GM12878 (cell line): Measurements from ENCODE around the gene ZCWPW2. TPM values are rescaled to one million over a fixed set of nuclear protein-coding genes. Genes with fewer than 3 reads are reported as not detected.

Experiments
- ATAC-seq: fragments of 200-7000 bp; cut with Tn5 transposase; 3 replicates; pipeline ENCODE4 v1.9.1; 2020; ENCODE audit warnings: mild to moderate bottlenecking, moderate library complexity
- BruUV-seq: library from RNA; stranded (reverse); fragments of 400-500 nt; replicated peaks from 2 replicates; lab custom pipeline; 2021; lab: Mats Ljungman, UMichigan
- CTCF ChIA-PET: fragments of 300-600 bp; sonication (Branson Sonifier 250); formaldehyde crosslinking; extraction: SDS; loops from one replicate; lab custom pipeline; 2021; ENCODE audit warnings: inconsistent platforms; lab: Yijun Ruan, JAX
- POLR2A ChIA-PET: fragments of 350-600 bp; formaldehyde crosslinking; extraction: SDS; loops from one replicate; lab custom pipeline; 2021; ENCODE audit warnings: inconsistent platforms; lab: Charles Lee
- RAD21 ChIA-PET: fragments of 300-600 bp; sonication (Branson Sonifier 250); formaldehyde crosslinking; loops from one replicate; lab custom pipeline; 2023; ENCODE audit warnings: antibody characterized with exemption; ENCODE audit not compliant: unreplicated experiment; lab: Charles Lee
- SMC1A ChIA-PET: fragments of 300-600 bp; sonication (Branson Sonifier 250); formaldehyde crosslinking; loops from one replicate; lab custom pipeline; 2023; ENCODE audit not compliant: unreplicated experiment, uncharacterized antibody; lab: Charles Lee
- DNase-seq: peaks from one replicate; pipeline ENCODE4 v3.0.0-alpha.2; 2011; ENCODE audit warnings: low read depth, low spot score
- FAIRE-seq: peaks from 3 replicates; lab custom pipeline; 2011; peaks lifted over from hg19 to GRCh38; lab: Jason Lieb, UNC
- H2AFZ ChIP-seq: 2 replicates; pipeline ENCODE4 v1.6.0; 2011; ENCODE audit warnings: low read depth, low read length, control low read depth; ENCODE audit not compliant: control insufficient read depth
- H3K27ac ChIP-seq: 2 replicates; pipeline ENCODE4 v1.5.1; 2011; ENCODE audit warnings: control low read depth; ENCODE audit not compliant: control insufficient read depth, insufficient read depth
- H3K27me3 ChIP-seq, 2 experiments: replicated peaks in 1 of 2; 2 replicates each; pipeline versions ENCODE4 v1.6.0 to v1.6.1; 2011; ENCODE audit warnings: low read length in 1 of 2; ENCODE audit not compliant: control insufficient read depth in 2 of 2, insufficient read depth in 2 of 2
- H3K36me3 ChIP-seq, 2 experiments: 2 replicates each; pipeline ENCODE4 v1.5.1; 2011; ENCODE audit warnings: low read length in 1 of 2; ENCODE audit not compliant: control insufficient read depth in 2 of 2, insufficient read depth in 2 of 2
- H3K4me1 ChIP-seq: 2 replicates; pipeline ENCODE4 v1.6.1; 2011; ENCODE audit warnings: mild to moderate bottlenecking, low read length, moderate library complexity, mixed read lengths; ENCODE audit not compliant: control insufficient read depth, insufficient read depth
- H3K4me2 ChIP-seq: 2 replicates; pipeline ENCODE4 v1.6.0; 2011; ENCODE audit warnings: control low read depth; ENCODE audit not compliant: control insufficient read depth, insufficient read depth
- H3K4me3 ChIP-seq: fragments of 200-600 bp; sonication (generic); 2 replicates; pipeline ENCODE4 v1.5.1; 2016
- H3K79me2 ChIP-seq: 2 replicates; pipeline ENCODE4 v1.6.0; 2011; ENCODE audit warnings: low read length; ENCODE audit not compliant: control insufficient read depth, insufficient read depth
- H3K9ac ChIP-seq: 2 replicates; pipeline ENCODE4 v1.8.0; 2011; ENCODE audit warnings: low read length, control low read depth, mixed read lengths; ENCODE audit not compliant: control insufficient read depth, insufficient read depth
- H3K9me3 ChIP-seq: replicated peaks from 3 replicates; pipeline ENCODE4 v1.5.1; 2011; ENCODE audit warnings: mild to moderate bottlenecking, low read length; ENCODE audit not compliant: control insufficient read depth, insufficient read depth
- H4K20me1 ChIP-seq: 2 replicates; pipeline ENCODE4 v1.6.0; 2011; ENCODE audit not compliant: control insufficient read depth, insufficient read depth
- BCL3 ChIP-seq: IDR thresholded peaks from 2 replicates; pipeline ENCODE4 v1.6.1; 2011; ENCODE audit warnings: borderline replicate concordance, low read depth, mild to moderate bottlenecking, moderate library complexity, low read length; ENCODE audit not compliant: insufficient read depth, poor library complexity, severe bottlenecking
- BCLAF1 ChIP-seq: fragments of 450-650 bp; IDR thresholded peaks from 2 replicates; pipeline ENCODE4 v1.6.1; 2017; ENCODE audit warnings: antibody characterized with exemption, mild to moderate bottlenecking, moderate library complexity
- NFXL1 ChIP-seq: fragments of 450-650 bp; IDR thresholded peaks from 2 replicates; pipeline ENCODE4 v1.6.1; 2017; ENCODE audit warnings: antibody characterized with exemption, mild to moderate bottlenecking, borderline replicate concordance
- NR2C2 ChIP-seq: IDR thresholded peaks from 2 replicates; pipeline ENCODE4 v1.6.1; 2011; ENCODE audit warnings: borderline replicate concordance, low read depth; ENCODE audit not compliant: control insufficient read depth, insufficient read length
- PML ChIP-seq: IDR thresholded peaks from 2 replicates; pipeline ENCODE4 v1.6.1; 2012; ENCODE audit warnings: low read length, inconsistent platforms
- POLR2AphosphoS5 ChIP-seq: IDR thresholded peaks from 2 replicates; pipeline ENCODE4 v1.6.1; 2011; ENCODE audit warnings: mild to moderate bottlenecking, low read length, inconsistent platforms
- PRDM15 ChIP-seq: fragments of 450-650 bp; formaldehyde crosslinking; IDR thresholded peaks from 2 replicates; pipeline ENCODE4 v1.4.0; 2020; ENCODE audit warnings: mild to moderate bottlenecking, moderate library complexity
- WGBS: methylation state at CpG from one replicate; pipeline ENCODE4 v1.1.6; 2016; ENCODE audit warnings: low lambda C conversion rate; ENCODE audit not compliant: insufficient replicate concordance, insufficient coverage; ENCODE audit errors: missing lambda C conversion rate; 5-methylcytosine and 5-hydroxymethylcytosine counted together
- in situ Hi-C: fragments of 300-500 bp; cut with MboI; formaldehyde crosslinking; loops from 9 replicates; pipeline ENCODE4 v1.14.3; 2018; ENCODE audit warnings: mixed read lengths
- intact Hi-C: fragments of 100-400 bp; cut with micrococcal nuclease; formaldehyde crosslinking; loops from one replicate; pipeline ENCODE4 v1.14.2; 2022; ENCODE audit not compliant: unreplicated experiment
- polyA plus RNA-seq, 11 experiments: library from polyadenylated mRNA; depleted of rRNA in 4 of 11; unstranded in 6 of 11; stranded (reverse) in 5 of 11; fragments of >200 nt; fragmentation: Nextera tagmentation in 4 of 11; fragmentation: Illumina TruSeq in 1 of 11; extraction: Ambion mirVana in 4 of 11; extraction: Trizol in 1 of 11; gene quantifications; 1 replicate in 1 of 11; 2 replicates in 10 of 11; pipeline versions ENCODE4 v1.2.1 to v1.2.3, GENCODE V29; 2011 to 2016; ENCODE audit warnings: inconsistent platforms in 2 of 11, missing spikeins in 2 of 11, low read depth in 1 of 11
- total RNA-seq, 4 experiments: library from RNA; depleted of rRNA in 3 of 4; stranded (reverse); fragments of >200 nt in 3 of 4; fragmentation: Illumina TruSeq in 1 of 4; extraction: Trizol in 1 of 4; gene quantifications; 2 replicates each; pipeline versions ENCODE4 v1.2.1 to v1.2.3, GENCODE V29; 2013 to 2021

The ZCWPW2 gene
- total and polyA plus RNA-seq, 10 of the 15 experiments (the other 5 are each of a cell fraction or from before 2014, with no cell fraction given): 0.09 to 0.38 (median 0.22) TPM; not detected in 3

- Histone ChIP-seq H4K20me1 (no peaks in the 10 kb centered on the region), H3K4me1 (no peaks in the 10 kb centered on the region), H3K27me3 (no peaks in the 10 kb centered on the region), H3K79me2 (no peaks in the 10 kb centered on the region), H3K27ac (no peak overlapping the region), H3K36me3 (no peaks in the 10 kb centered on the region), H2AFZ (no peak overlapping the region), H3K4me3 (no peak overlapping the region), H3K9me3 (no peaks in the 10 kb centered on the region), H3K4me2 (no peak overlapping the region), H3K9ac (no peak overlapping the region)
- ChIA-PET RAD21 (no interaction called here), SMC1A (no interaction called here), CTCF (interaction anchor here (0.6 to 0.8 kb wide), 2 partner anchors 14 to 105 kb away, joined by 3 to 4 read pairs; no protein-coding TSS in a partner anchor), POLR2A (no interaction called here)
- in situ Hi-C loops (no loop called here), intact Hi-C loops (no loop called here)
- no peak for TF ChIP-seq BCLAF1
- TF ChIP-seq BCL3: no peak
- TF ChIP-seq PRDM15 (CRISPR knock-in tag): no peak
- TF ChIP-seq NFXL1: no peak
- no peak for TF ChIP-seq NR2C2
- TF ChIP-seq PML: no peak
- TF ChIP-seq POLR2AphosphoS5: no peak
- ATAC-seq (no peak), FAIRE-seq (no peak), DNase-seq (no peak)
- no TSS peak for BruUV-seq
- 19% methylated on average over 3 of the region's 3 CpGs for WGBS
Observed at GRCh38 chr3:28399206-28399605, 50.7 kb downstream of the ZCWPW2 start.
